Prostate gland (tissue), 2 donors: Measurements from ENCODE around the gene EXOSC5. TPM values are rescaled to one million over a fixed set of nuclear protein-coding genes. Genes with fewer than 3 reads are reported as not detected.
A peak's percentile ranks its signal among the peaks of the same experiment; 100 is the strongest.
"Not testable (repeated sequence)": the region's sequence is repeated elsewhere in the genome, so short reads cannot be mapped to it uniquely, and the experiment has no call there.

Experiments
- DNase-seq: peaks from one replicate; pipeline ENCODE4 v3.0.0-alpha.2; 2019; ENCODE audit warnings: low spot score
- H3K27ac ChIP-seq, 2 donors: fragments of 200-600 bp; sonication (generic); 2 replicates each; pipeline ENCODE4 v1.5.1; 2017 to 2019
- H3K27me3 ChIP-seq: fragments of 200-600 bp; sonication (generic); replicated peaks from 2 replicates; pipeline ENCODE4 v1.5.1; 2019; ENCODE audit not compliant: insufficient read depth
- H3K36me3 ChIP-seq, 2 donors: fragments of 200-600 bp; sonication (generic); 1 replicate in 1 of 2; 2 replicates in 1 of 2; pipeline versions ENCODE4 v1.5.1 to v1.8.1; 2017 to 2019
- H3K4me1 ChIP-seq: fragments of 200-600 bp; sonication (generic); replicated peaks from 2 replicates; pipeline ENCODE4 v1.5.1; 2019
- H3K4me3 ChIP-seq, 2 donors: fragments of 200-600 bp; sonication (generic); 2 replicates each; pipeline ENCODE4 v1.5.1; 2017 to 2019
- H3K9me3 ChIP-seq: fragments of 200-600 bp; sonication (generic); 2 replicates; pipeline ENCODE4 v1.5.1; 2017
- CTCF ChIP-seq, 4 experiments: fragments of 200-600 bp in 2 of 4; fragments of 450-650 bp in 2 of 4; sonication (generic) in 2 of 4; IDR thresholded peaks; 1 replicate in 3 of 4; 2 replicates in 1 of 4; pipeline ENCODE4 v1.5.1; 2016 to 2019; ENCODE audit warnings: antibody characterized with exemption in 4 of 4, mild to moderate bottlenecking in 2 of 4, moderate library complexity in 2 of 4
- POLR2A ChIP-seq: fragments of 450-650 bp; IDR thresholded peaks from one replicate; pipeline ENCODE4 v1.6.1; 2016; ENCODE audit warnings: antibody characterized with exemption, mild to moderate bottlenecking
- POLR2AphosphoS5 ChIP-seq: sonication (generic); formaldehyde crosslinking; IDR thresholded peaks from one replicate; pipeline ENCODE4 v1.6.1; 2017; ENCODE audit warnings: antibody characterized with exemption
- WGBS: methylation state at CpG from one replicate; pipeline ENCODE4 v1.1.5; 2018; 5-methylcytosine and 5-hydroxymethylcytosine counted together
- intact Hi-C: fragments of 100-400 bp; cut with DNase I; formaldehyde crosslinking; loops from one replicate; pipeline ENCODE4 v1.14.2; 2022
- total RNA-seq, 2 donors: library from RNA; depleted of rRNA; stranded (reverse); fragments of >200 nt; gene quantifications; one replicate each; pipeline ENCODE4 v1.1.0, GENCODE V29; 2016

EXOSC5 gene
- total RNA-seq, 2 donors from 2014 or later = 29.6 to 34.0 TPM

GRCh38 chr19:41411100-41411967, 14.2 kb upstream of the EXOSC5 start:
- no peak for TF ChIP-seq CTCF (IDR thresholded peaks at IDR 0.05)
- DNase-seq = no peak
- Histone ChIP-seq H3K36me3 (peaks cover 3 to 6% of the 10 kb centered on the region in 2 donors), H3K9me3 (no peaks in the 10 kb centered on the region), H3K4me3 (no peak overlapping the region), H3K27ac (no peak overlapping the region), H3K4me1 (peaks cover 10% of the 10 kb centered on the region), H3K27me3 (no peaks in the 10 kb centered on the region)
- WGBS = 57% methylated on average over 9 of the region's 9 CpGs
- intact Hi-C loops = no loop called here

GRCh38 chr19:41410336-41411054, 13.3 kb upstream of the EXOSC5 start:
- no peak for DNase-seq
- peak overlapping the region in 1 of 2 donors; percentile 55 for H3K27ac ChIP-seq
- intact Hi-C loops = no loop called here
- H3K9me3 ChIP-seq = no peaks in the 10 kb centered on the region
- WGBS = 81% methylated on average over 23 of the region's 23 CpGs
- peaks cover 10% of the 10 kb centered on the region for H3K4me1 ChIP-seq
- H3K36me3 ChIP-seq = peaks cover 3 to 6% of the 10 kb centered on the region in 2 donors
- no peaks in the 10 kb centered on the region for H3K27me3 ChIP-seq
- H3K4me3 ChIP-seq = no peak overlapping the region
- no peak for TF ChIP-seq CTCF (IDR thresholded peaks at IDR 0.05)
- no peak for TF ChIP-seq POLR2AphosphoS5
- no peak for TF ChIP-seq POLR2A

- Histone ChIP-seq H3K27ac (peak overlapping the region; percentile 50 to 55), H3K36me3 (peaks cover 0 to 6% of the 10 kb centered on the region in 2 donors), H3K4me1 (peaks cover 10% of the 10 kb centered on the region), H3K27me3 (no peaks in the 10 kb centered on the region), H3K4me3 (no peak overlapping the region), H3K9me3 (no peaks in the 10 kb centered on the region)
- TF ChIP-seq CTCF (IDR thresholded peaks at IDR 0.05) = no peak
- peak; percentile 93 for TF ChIP-seq POLR2AphosphoS5
- WGBS = 38% methylated on average over 4 of the region's 4 CpGs
- intact Hi-C loops = no loop called here
- peak; percentile 76 for DNase-seq
Measured at GRCh38 chr19:41409288-41409687, 12.1 kb upstream of the EXOSC5 start.

- H3K27me3 ChIP-seq, DNase-seq, H3K36me3 ChIP-seq, intact Hi-C loops, H3K4me3 ChIP-seq, H3K9me3 ChIP-seq: not testable (repeated sequence)
- H3K27ac ChIP-seq = peak overlapping the region; percentile 50 to 55
- H3K4me1 ChIP-seq = peaks cover 10% of the 10 kb centered on the region
- WGBS = 97% methylated on average over 5 of the region's 5 CpGs
Measured at GRCh38 chr19:41408846-41409245, 11.7 kb upstream of the EXOSC5 start.

- DNase-seq = no peak
- H3K4me1 ChIP-seq = peaks cover 10% of the 10 kb centered on the region
Measured at GRCh38 chr19:41408256-41408655, 11.1 kb upstream of the EXOSC5 start.

More at GRCh38 chr19:41408256-41408655, 11.1 kb upstream of the EXOSC5 start:
- no peaks in the 10 kb centered on the region for H3K27me3 ChIP-seq
- intact Hi-C loops = no loop called here
- no peak overlapping the region for H3K4me3 ChIP-seq
- no peak for TF ChIP-seq POLR2A
- no peak for TF ChIP-seq POLR2AphosphoS5
- no peak for TF ChIP-seq CTCF (IDR thresholded peaks at IDR 0.05)
- no peaks in the 10 kb centered on the region for H3K9me3 ChIP-seq
- H3K27ac ChIP-seq = no peak overlapping the region
- 62% methylated on average over 4 of the region's 4 CpGs for WGBS
- H3K36me3 ChIP-seq = peaks cover 0 to 6% of the 10 kb centered on the region in 2 donors
